Esophagus (tissue), 2 donors: ENCODE results near the gene TCHH. TPM values are rescaled to one million over a fixed set of nuclear protein-coding genes. Genes with fewer than 3 reads are reported as not detected.
"Not testable (repeated sequence)": the region's sequence is repeated elsewhere in the genome, so short reads cannot be mapped to it uniquely, and the experiment has no call there.

ENCODE experiments used
- H3K27ac ChIP-seq, 2 donors: one replicate each; pipeline ENCODE4 v1.5.1; 2013; ENCODE audit warnings: low read depth in 2 of 2, mild to moderate bottlenecking in 2 of 2, inconsistent platforms in 1 of 2, low read length in 1 of 2, moderate library complexity in 1 of 2
- H3K27me3 ChIP-seq, 2 donors: one replicate each; pipeline ENCODE4 v1.6.1; 2013; ENCODE audit warnings: low read length in 2 of 2, control low read depth in 1 of 2, mild to moderate bottlenecking in 1 of 2; ENCODE audit not compliant: insufficient read depth in 2 of 2, control insufficient read depth in 1 of 2
- H3K36me3 ChIP-seq, 2 donors: one replicate each; pipeline ENCODE4 v1.6.1; 2013; ENCODE audit warnings: low read length in 1 of 2; ENCODE audit not compliant: control insufficient read depth in 2 of 2, insufficient read depth in 2 of 2
- H3K4me1 ChIP-seq, 2 donors: one replicate each; pipeline ENCODE4 v1.6.1; 2013; ENCODE audit warnings: low read length in 1 of 2; ENCODE audit not compliant: control insufficient read depth in 2 of 2, insufficient read depth in 2 of 2
- H3K4me3 ChIP-seq, 2 donors: one replicate each; pipeline ENCODE4 v1.5.1; 2013; ENCODE audit warnings: low read length in 2 of 2, mild to moderate bottlenecking in 2 of 2, low read depth in 1 of 2, moderate library complexity in 1 of 2
- H3K9me3 ChIP-seq, 2 donors: one replicate each; pipeline ENCODE4 v1.6.1; 2013; ENCODE audit warnings: mild to moderate bottlenecking in 2 of 2, low read depth in 1 of 2, low read length in 1 of 2, moderate library complexity in 1 of 2; ENCODE audit not compliant: control insufficient read depth in 2 of 2, insufficient read depth in 1 of 2
- WGBS, 2 donors: extraction: QIAGEN DNeasy Blood & Tissue Kit; methylation state at CpG; one replicate each; pipeline ENCODE4 v1.1.7; 2013; 5-methylcytosine and 5-hydroxymethylcytosine counted together
- polyA plus RNA-seq, 2 donors: library from polyadenylated mRNA; stranded (reverse); fragments of 200-250 nt; gene quantifications; one replicate each; pipeline ENCODE4 v1.2.3, GENCODE V29; 2013
- donor health status: healthy with polysubstance abuse.
- donor health status: Bipolar disorder and iron deficiency.

Gene TCHH
- polyA plus RNA-seq, 2 donors = 0.13 to 0.33 TPM

- H3K4me1 ChIP-seq = no peaks in the 10 kb centered on the region
- H3K4me3 ChIP-seq = no peak overlapping the region
- 78% methylated on average over 3 of the region's 3 CpGs for WGBS, 2 donors
- H3K9me3 ChIP-seq = peaks cover 7 to 8% of the 10 kb centered on the region in 2 donors
- H3K36me3 ChIP-seq = no peaks in the 10 kb centered on the region
- H3K27me3 ChIP-seq = no peaks in the 10 kb centered on the region
- H3K27ac ChIP-seq = no peak overlapping the region
Observed at GRCh38 chr1:152148051-152148450, 32.8 kb upstream of the TCHH start.

- Histone ChIP-seq H3K27ac (no peak overlapping the region), H3K27me3 (no peaks in the 10 kb centered on the region), H3K36me3 (no peaks in the 10 kb centered on the region), H3K4me3 (no peak overlapping the region), H3K9me3 (peaks cover 7 to 8% of the 10 kb centered on the region in 2 donors), H3K4me1 (no peaks in the 10 kb centered on the region)
- 81 to 84% methylated on average over 4 of the region's 4 CpGs for WGBS, 2 donors
Observed at GRCh38 chr1:152145769-152146168, 30.5 kb upstream of the TCHH start.

- not testable (repeated sequence) for H3K36me3 ChIP-seq, H3K4me1 ChIP-seq, H3K4me3 ChIP-seq, H3K27me3 ChIP-seq, H3K9me3 ChIP-seq, H3K27ac ChIP-seq
- WGBS, 2 donors = 92 to 93% methylated on average over 21 to 25 of the region's 25 CpGs
Observed at GRCh38 chr1:152144674-152145183, 29.5 kb upstream of the TCHH start.

- 49 to 53% methylated on average over 2 of the region's 2 CpGs for WGBS, 2 donors
- no peak overlapping the region for H3K4me3 ChIP-seq
- no peak overlapping the region for H3K27ac ChIP-seq
- H3K4me1 ChIP-seq = no peaks in the 10 kb centered on the region
- peaks cover 7 to 8% of the 10 kb centered on the region in 2 donors for H3K9me3 ChIP-seq
- H3K36me3 ChIP-seq = no peaks in the 10 kb centered on the region
- H3K27me3 ChIP-seq = no peaks in the 10 kb centered on the region
Observed at GRCh38 chr1:152143150-152143887, 28.1 kb upstream of the TCHH start.

- H3K27ac ChIP-seq = no peak overlapping the region
- no peaks in the 10 kb centered on the region for H3K27me3 ChIP-seq
- H3K36me3 ChIP-seq = no peaks in the 10 kb centered on the region
- H3K4me1 ChIP-seq = no peaks in the 10 kb centered on the region
- H3K4me3 ChIP-seq = no peak overlapping the region
- WGBS, 2 donors = 0 to 6% methylated on average over 1 of the region's 1 CpG
- no peaks in the 10 kb centered on the region for H3K9me3 ChIP-seq
Observed at GRCh38 chr1:152141971-152142584, 26.8 kb upstream of the TCHH start.

GRCh38 chr1:152137215-152137614, 22.0 kb upstream of the TCHH start:
- Histone ChIP-seq H3K9me3 (peaks cover 0 to 1% of the 10 kb centered on the region in 2 donors), H3K4me3 (no peak overlapping the region), H3K27ac (no peak overlapping the region), H3K4me1 (no peaks in the 10 kb centered on the region), H3K36me3 (peaks cover 0 to under 1% of the 10 kb centered on the region in 2 donors), H3K27me3 (no peaks in the 10 kb centered on the region)

GRCh38 chr1:152130186-152130585, 14.9 kb upstream of the TCHH start:
- no peaks in the 10 kb centered on the region for H3K4me1 ChIP-seq
- peaks cover 0 to 3% of the 10 kb centered on the region in 2 donors for H3K9me3 ChIP-seq
- peaks cover 0 to 3% of the 10 kb centered on the region in 2 donors for H3K36me3 ChIP-seq
- H3K4me3 ChIP-seq = no peak overlapping the region
- H3K27me3 ChIP-seq = peaks cover 0 to 3% of the 10 kb centered on the region in 2 donors
- H3K27ac ChIP-seq = no peak overlapping the region

- Histone ChIP-seq H3K27ac (no peak overlapping the region), H3K4me1 (peaks cover 0 to 4% of the 10 kb centered on the region in 2 donors), H3K27me3 (peaks cover 0 to 3% of the 10 kb centered on the region in 2 donors), H3K4me3 (no peak overlapping the region), H3K9me3 (peaks cover 2 to 3% of the 10 kb centered on the region in 2 donors), H3K36me3 (peaks cover 0 to 3% of the 10 kb centered on the region in 2 donors)
Observed at GRCh38 chr1:152127673-152128072, 12.4 kb upstream of the TCHH start.

- peaks cover 0 to 4% of the 10 kb centered on the region in 2 donors for H3K4me1 ChIP-seq
- H3K27me3 ChIP-seq = peaks cover 0 to 3% of the 10 kb centered on the region in 2 donors
- no peak overlapping the region for H3K27ac ChIP-seq
- WGBS, 2 donors = 78 to 83% methylated on average over 6 of the region's 6 CpGs
- no peaks in the 10 kb centered on the region for H3K36me3 ChIP-seq
- no peak overlapping the region for H3K4me3 ChIP-seq
- peaks cover 0 to 2% of the 10 kb centered on the region in 2 donors for H3K9me3 ChIP-seq
Observed at GRCh38 chr1:152125834-152126443, 10.7 kb upstream of the TCHH start.
